ENCODE results near the gene HECTD4. TPM values are rescaled to one million over a fixed set of nuclear protein-coding genes. Genes with fewer than 3 reads are reported as not detected.

HECTD4 gene
- total and polyA plus RNA-seq, 9 of the 15 experiments (the other 6 are each of a cell fraction or from before 2014, with no cell fraction given), result 3.5 to 33.3 (median 13.5) TPM

- ATAC-seq, result no peak
- no TSS peak for BruUV-seq (replicated peaks)
- TF ChIP-seq ZNF232 (CRISPR knock-in tag; IDR thresholded peaks at IDR 0.05) (no peak), AFF1 (IDR thresholded peaks at IDR 0.05; ENCODE audit: low read depth in 1 of 2, partially characterized antibody in 2 of 2) (no peak), NR3C1 (CRISPR knock-in tag; IDR thresholded peaks at IDR 0.05) (no peak), EZH2 (IDR thresholded peaks at IDR 0.05; ENCODE audit: borderline replicate concordance, low read depth, low read length) (no peak), KAT7 (CRISPR knock-in tag; IDR thresholded peaks at IDR 0.05; ENCODE audit: borderline replicate concordance) (no peak), TBL1XR1 (IDR thresholded peaks at IDR 0.05; ENCODE audit: low read length in 2 of 2) (no peak), RNF219 (CRISPR knock-in tag; IDR thresholded peaks at IDR 0.05) (no peak), NCOA2 (IDR thresholded peaks at IDR 0.05; ENCODE audit: partially characterized antibody in 2 of 2) (no peak), SRSF1 (IDR thresholded peaks at IDR 0.05; ENCODE audit: low read depth, low read length) (no peak), TOE1 (IDR thresholded peaks at IDR 0.05; ENCODE audit: borderline replicate concordance) (no peak), TOE1 (CRISPR knock-in tag; IDR thresholded peaks at IDR 0.05; ENCODE audit: borderline replicate concordance, low read depth) (no peak), ZNF699 (CRISPR knock-in tag; IDR thresholded peaks at IDR 0.05; ENCODE audit: insufficient replicate concordance) (no peak), BACH1 (tag; IDR thresholded peaks at IDR 0.05) (no peak), ZNF24 (IDR thresholded peaks at IDR 0.05) (no peak), HDAC8 (tag; IDR thresholded peaks at IDR 0.05) (no peak)
These were observed 145.8 kb downstream of the HECTD4 start for GRCh38 chr12:112236386-112236785.

More at GRCh38 chr12:112236386-112236785, 145.8 kb downstream of the HECTD4 start:
- FAIRE-seq (no peak), DNase-seq (ENCODE audit: extremely low read depth in 1 of 4, low spot score in 3 of 4) (no peak)
- Histone ChIP-seq H3K36me3 (ENCODE audit: control insufficient read depth, insufficient read depth, low read length) (peaks cover 75% of the 10 kb centered on the region), H3K9ac (ENCODE audit: insufficient read depth in 1 of 2, low read depth in 2 of 2, low read length in 2 of 2) (no peak overlapping the region), H3K79me2 (ENCODE audit: control insufficient read depth, insufficient read depth, low read length) (no peaks in the 10 kb centered on the region), H3K27ac (ENCODE audit: extremely low read depth, low read depth, low read length) (no peak overlapping the region), H2AFZ (ENCODE audit: low read depth, low read length) (no peak overlapping the region), H3K4me1 (replicated peaks in 1 of 2; ENCODE audit: control insufficient read depth in 2 of 2, insufficient read depth in 2 of 2, low read length in 2 of 2) (no peaks in the 10 kb centered on the region), H3K4me3 (no peak overlapping the region), H3K4me2 (ENCODE audit: insufficient read depth, low read length) (no peak overlapping the region), H3K27me3 (ENCODE audit: control insufficient read depth in 2 of 2, insufficient read depth in 2 of 2, low read length in 2 of 2) (no peaks in the 10 kb centered on the region), H3K9me1 (ENCODE audit: control insufficient read depth, insufficient read depth, low read length) (no peaks in the 10 kb centered on the region), H4K20me1 (replicated peaks; ENCODE audit: control insufficient read depth, insufficient read depth, low read length) (no peaks in the 10 kb centered on the region), H3K9me3 (replicated peaks; ENCODE audit: control insufficient read depth, insufficient read depth, low read depth, low read length) (no peaks in the 10 kb centered on the region)
- intact Hi-C loops (cut with micrococcal nuclease), result no loop called here
- in situ Hi-C loops (cut with MboI), result no loop called here
- POLR2A ChIA-PET, result interaction anchor here (1.4 kb wide), 1 partner anchor 17 kb away, joined by 3 read pairs; no protein-coding TSS in a partner anchor
- WGBS (ENCODE audit: insufficient coverage, low coverage, missing lambda C conversion rate), result 72% methylated on average over 1 of the region's 1 CpG
- CTCF ChIA-PET (ENCODE audit: low intra/inter-chr PET ratio), result no interaction called here

All from K562 (cell line).